Tibial nerve (tissue), 4 donors: ENCODE data around the gene LCE2A. TPM values are rescaled to one million over a fixed set of nuclear protein-coding genes. Genes with fewer than 3 reads are reported as not detected.

Experiments used
- DNase-seq, 2 donors: peaks; one replicate each; pipeline ENCODE4 v3.0.0-alpha.2; 2019; ENCODE audit warnings: low spot score in 2 of 2
- H3K27ac ChIP-seq, 4 donors: fragments of 200-600 bp; sonication (generic) in 3 of 4; one replicate each; pipeline ENCODE4 v1.5.1; 2017 to 2019; ENCODE audit warnings: mild to moderate bottlenecking in 1 of 4
- H3K27me3 ChIP-seq, 2 donors: fragments of 200-600 bp; sonication (generic) in 1 of 2; one replicate each; pipeline versions ENCODE4 v1.5.1 to v1.6.0; 2017 to 2019
- H3K36me3 ChIP-seq, 3 donors: fragments of 200-600 bp; sonication (generic); one replicate each; pipeline ENCODE4 v1.5.1; 2018 to 2019
- H3K4me1 ChIP-seq, 4 donors: fragments of 200-600 bp; sonication (generic) in 3 of 4; one replicate each; pipeline ENCODE4 v1.5.1; 2017 to 2019
- H3K4me3 ChIP-seq, 4 donors: fragments of 200-600 bp; sonication (generic) in 3 of 4; one replicate each; pipeline ENCODE4 v1.5.1; 2017 to 2019; ENCODE audit warnings: mild to moderate bottlenecking in 1 of 4, moderate library complexity in 1 of 4
- H3K9me3 ChIP-seq, 4 donors: fragments of 200-600 bp; sonication (generic) in 3 of 4; one replicate each; pipeline ENCODE4 v1.5.1; 2017 to 2019
- EP300 ChIP-seq, 2 donors: sonication (generic); formaldehyde crosslinking; IDR thresholded peaks; one replicate each; pipeline ENCODE4 v1.6.1; 2017; ENCODE audit warnings: antibody characterized with exemption in 2 of 2, mild to moderate bottlenecking in 1 of 2
- POLR2A ChIP-seq, 2 donors: fragments of 450-650 bp; IDR thresholded peaks; one replicate each; pipeline ENCODE4 v1.6.1; 2017; ENCODE audit warnings: antibody characterized with exemption in 2 of 2, mild to moderate bottlenecking in 2 of 2, moderate library complexity in 2 of 2
- WGBS, 2 donors: methylation state at CpG; one replicate each; pipeline ENCODE4 v1.1.5; 2018; 5-methylcytosine and 5-hydroxymethylcytosine counted together
- total RNA-seq, 4 donors: library from RNA; depleted of rRNA; stranded (reverse); fragments of >200 nt; gene quantifications; one replicate each; pipeline ENCODE4 v1.1.0, GENCODE V29; 2016
- TF ChIP-seq, protein P1 (sequence below), 5 experiments: fragments of 200-600 bp in 3 of 5; fragments of 450-650 bp in 2 of 5; sonication (generic) in 3 of 5; IDR thresholded peaks; one replicate each; pipeline ENCODE4 v1.5.1; 2016 to 2019; ENCODE audit warnings: antibody characterized with exemption in 5 of 5, mild to moderate bottlenecking in 3 of 5, moderate library complexity in 2 of 5

Gene LCE2A, protein sequence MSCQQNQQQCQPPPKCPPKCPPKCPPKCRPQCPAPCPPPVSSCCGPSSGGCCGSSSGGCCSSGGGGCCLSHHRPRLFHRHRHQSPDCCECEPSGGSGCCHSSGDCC
- total RNA-seq: not detected

DNA sequence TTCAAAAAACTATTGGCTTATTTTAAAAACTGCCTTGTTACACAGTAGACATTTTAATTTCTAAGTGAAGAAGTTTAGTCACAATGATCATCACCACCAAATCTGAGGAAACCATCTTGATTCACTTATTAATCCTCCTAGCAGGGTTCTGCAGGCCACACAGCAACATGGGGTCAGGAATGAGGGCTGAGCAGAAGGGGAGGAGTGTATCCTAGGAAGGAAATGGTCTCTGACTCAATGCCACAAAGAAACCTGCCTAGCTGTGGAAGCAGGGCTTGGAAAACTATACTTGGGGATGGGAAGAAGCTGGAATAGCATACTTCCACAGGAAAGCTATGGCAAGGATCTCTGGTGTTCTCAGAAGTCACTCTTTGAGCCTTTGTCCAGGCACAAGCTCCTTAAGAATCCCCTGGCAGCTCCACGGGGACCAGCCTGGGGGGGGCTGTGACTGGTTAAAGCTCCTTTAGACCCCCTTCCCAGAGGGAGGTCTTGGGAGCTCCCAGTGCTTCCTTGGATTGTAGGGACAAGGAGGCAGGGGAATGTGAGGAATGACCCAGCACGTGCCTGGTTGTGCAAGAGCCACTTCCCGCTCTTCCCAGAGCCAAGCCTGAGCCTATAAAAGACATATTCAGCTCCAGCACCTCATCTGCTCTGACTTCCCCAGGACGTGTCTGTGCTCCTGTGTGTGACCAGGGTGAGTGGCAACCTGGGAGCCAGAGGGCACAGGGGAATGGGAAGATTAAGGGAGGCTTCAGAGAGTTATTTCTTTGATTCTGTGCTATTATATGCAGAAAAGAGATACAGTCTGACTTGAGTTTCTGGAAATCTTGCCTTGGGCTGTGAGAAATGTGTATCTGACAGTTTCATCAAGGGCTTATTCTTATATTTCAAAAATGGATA lies at the start of gene LCE2A:
Gene LCE2A, plus strand, starts transcription at position 645 of the 900 bp plus-strand sequence. CDS start 557 bp downstream, outside the sequence.
- H3K36me3 ChIP-seq: no peaks in the 10 kb centered on the region
- no peaks in the 10 kb centered on the region for H3K9me3 ChIP-seq
- H3K4me1 ChIP-seq: no peaks in the 10 kb centered on the region
- TF ChIP-seq EP300 (IDR thresholded peaks at IDR 0.05) (no peak), POLR2A (IDR thresholded peaks at IDR 0.05) (no peak)
- TF ChIP-seq, protein P1, sequence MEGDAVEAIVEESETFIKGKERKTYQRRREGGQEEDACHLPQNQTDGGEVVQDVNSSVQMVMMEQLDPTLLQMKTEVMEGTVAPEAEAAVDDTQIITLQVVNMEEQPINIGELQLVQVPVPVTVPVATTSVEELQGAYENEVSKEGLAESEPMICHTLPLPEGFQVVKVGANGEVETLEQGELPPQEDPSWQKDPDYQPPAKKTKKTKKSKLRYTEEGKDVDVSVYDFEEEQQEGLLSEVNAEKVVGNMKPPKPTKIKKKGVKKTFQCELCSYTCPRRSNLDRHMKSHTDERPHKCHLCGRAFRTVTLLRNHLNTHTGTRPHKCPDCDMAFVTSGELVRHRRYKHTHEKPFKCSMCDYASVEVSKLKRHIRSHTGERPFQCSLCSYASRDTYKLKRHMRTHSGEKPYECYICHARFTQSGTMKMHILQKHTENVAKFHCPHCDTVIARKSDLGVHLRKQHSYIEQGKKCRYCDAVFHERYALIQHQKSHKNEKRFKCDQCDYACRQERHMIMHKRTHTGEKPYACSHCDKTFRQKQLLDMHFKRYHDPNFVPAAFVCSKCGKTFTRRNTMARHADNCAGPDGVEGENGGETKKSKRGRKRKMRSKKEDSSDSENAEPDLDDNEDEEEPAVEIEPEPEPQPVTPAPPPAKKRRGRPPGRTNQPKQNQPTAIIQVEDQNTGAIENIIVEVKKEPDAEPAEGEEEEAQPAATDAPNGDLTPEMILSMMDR (IDR thresholded peaks at IDR 0.05): no peak
- H3K27me3 ChIP-seq: no peaks in the 10 kb centered on the region
- WGBS, 2 donors: 37 to 53% methylated on average over 2 to 4 of the region's 4 CpGs
- no peak for DNase-seq
- no peak within 1 kb of the TSS for H3K4me3 ChIP-seq
- H3K27ac ChIP-seq: no peak within 1 kb of the TSS

DNA sequence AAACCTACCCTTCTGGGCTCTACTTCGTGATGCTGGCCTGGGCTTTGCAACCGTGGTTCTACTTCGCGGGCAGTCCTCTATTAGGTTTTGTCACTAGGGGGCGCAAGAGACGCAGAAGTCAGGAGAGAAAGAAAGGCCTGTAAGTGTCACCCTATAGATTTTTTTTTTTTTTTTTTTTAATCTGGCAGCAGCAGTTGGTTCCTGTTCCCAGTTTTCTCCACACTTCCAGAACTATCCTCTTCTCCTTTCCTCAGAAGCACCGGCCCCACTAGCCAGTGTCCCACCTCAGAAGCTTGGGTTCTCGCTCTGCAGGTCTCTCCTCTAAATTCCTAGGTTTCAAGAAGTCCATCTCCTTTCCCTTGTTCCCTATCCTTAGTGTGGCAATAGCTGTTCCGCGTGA lies 44.0 kb upstream of the LCE2A start:
- no peaks in the 10 kb centered on the region for H3K9me3 ChIP-seq
- H3K4me1 ChIP-seq: no peaks in the 10 kb centered on the region
- 30 to 32% methylated on average over 10 of the region's 10 CpGs for WGBS, 2 donors
- TF ChIP-seq EP300 (IDR thresholded peaks at IDR 0.05): no peak
- TF ChIP-seq, protein P1 (IDR thresholded peaks at IDR 0.05): peak in 2 of 5 experiments; percentile 31 to 33
- H3K27me3 ChIP-seq: no peaks in the 10 kb centered on the region
- H3K27ac ChIP-seq: no peak overlapping the region
- no peaks in the 10 kb centered on the region for H3K36me3 ChIP-seq
- H3K4me3 ChIP-seq: no peak overlapping the region
- peak in 1 of 2 donors; percentile 31 for DNase-seq

DNA sequence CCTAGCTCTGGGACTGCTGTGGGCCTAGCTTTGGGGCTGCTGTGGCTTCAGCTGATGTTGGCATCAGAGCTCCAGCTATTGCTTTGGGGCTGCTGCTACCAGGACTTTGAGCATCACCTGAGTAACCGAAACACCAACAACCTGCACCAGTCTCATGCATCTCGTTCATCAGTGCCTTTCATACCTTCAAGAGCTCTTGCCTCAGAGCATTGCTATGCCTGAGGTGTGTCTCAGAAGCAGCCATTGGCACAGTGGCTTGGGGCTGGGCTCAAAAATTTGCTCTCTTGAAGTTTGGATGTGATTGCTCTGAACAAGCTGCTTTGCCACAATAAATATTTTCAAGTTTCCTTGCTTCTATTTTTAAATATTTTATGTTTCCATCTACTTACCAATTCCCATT lies 41.7 kb upstream of the LCE2A start:
- no peak overlapping the region for H3K4me3 ChIP-seq
- no peaks in the 10 kb centered on the region for H3K9me3 ChIP-seq
- no peaks in the 10 kb centered on the region for H3K4me1 ChIP-seq
- H3K27me3 ChIP-seq: no peaks in the 10 kb centered on the region
- no peaks in the 10 kb centered on the region for H3K36me3 ChIP-seq
- 67 to 82% methylated on average over 2 of the region's 2 CpGs for WGBS, 2 donors
- H3K27ac ChIP-seq: no peak overlapping the region
- TF ChIP-seq POLR2A (IDR thresholded peaks at IDR 0.05) (no peak), EP300 (IDR thresholded peaks at IDR 0.05) (no peak)
- TF ChIP-seq, protein P1 (IDR thresholded peaks at IDR 0.05): no peak
- no peak for DNase-seq

DNA sequence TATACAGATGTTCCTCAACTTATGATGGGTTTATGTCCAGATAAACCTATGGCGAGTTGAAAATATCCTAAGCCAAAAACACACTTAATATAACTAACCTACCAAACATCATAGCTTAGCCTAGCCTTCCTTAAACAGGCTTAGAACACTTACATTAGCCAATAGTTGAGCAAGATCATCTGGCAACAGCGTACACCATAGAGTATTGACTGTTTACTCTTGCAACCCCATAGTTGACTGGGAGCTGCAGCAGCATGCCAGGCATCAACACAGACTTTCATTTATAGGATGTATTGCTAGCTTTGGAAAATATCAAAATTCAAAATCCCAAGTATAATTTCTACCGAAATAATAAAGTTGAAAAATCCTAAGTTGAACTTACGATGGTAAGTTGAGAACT lies 40.5 kb upstream of the LCE2A start:
- DNase-seq: no peak
- WGBS, 2 donors: 82 to 89% methylated on average over 4 of the region's 4 CpGs

More for the DNA sequence above, 40.5 kb upstream of the LCE2A start:
- TF ChIP-seq, protein P1 (IDR thresholded peaks at IDR 0.05): no peak
- TF ChIP-seq EP300 (IDR thresholded peaks at IDR 0.05) (no peak), POLR2A (IDR thresholded peaks at IDR 0.05) (no peak)
- Histone ChIP-seq H3K36me3 (no peaks in the 10 kb centered on the region), H3K4me3 (no peak overlapping the region), H3K27me3 (no peaks in the 10 kb centered on the region), H3K9me3 (no peaks in the 10 kb centered on the region), H3K4me1 (no peaks in the 10 kb centered on the region), H3K27ac (no peak overlapping the region)
